ENCODE measurements around the gene ST8SIA4.
"Not testable (repeated sequence)": the region's sequence is repeated elsewhere in the genome, so short reads cannot be mapped to it uniquely, and the experiment has no call there.

The ST8SIA4 gene

GRCh38 chr5:100827481-100827889 lies 75.6 kb downstream of the ST8SIA4 start:
- DNase-seq: no peak

DNA sequence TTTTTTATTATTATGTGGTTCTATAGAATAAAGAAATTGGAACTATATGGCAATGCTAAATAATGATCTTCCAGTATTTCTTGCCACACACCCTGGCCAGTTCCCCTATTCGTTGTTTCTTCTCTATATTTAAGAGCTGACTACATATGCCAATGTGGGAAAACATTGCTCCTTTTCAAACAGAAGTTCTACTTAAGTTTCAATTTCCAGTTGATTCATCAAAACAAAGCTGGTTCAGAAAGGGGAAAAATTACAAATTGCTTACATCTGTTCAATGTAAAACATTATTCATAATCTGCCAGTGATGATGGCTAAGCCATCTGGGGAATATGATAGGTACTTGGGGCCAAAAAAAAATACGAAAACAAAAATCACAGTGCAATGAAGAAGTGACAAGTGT lies 76.9 kb downstream of the ST8SIA4 start:
- no peak for DNase-seq

DNA sequence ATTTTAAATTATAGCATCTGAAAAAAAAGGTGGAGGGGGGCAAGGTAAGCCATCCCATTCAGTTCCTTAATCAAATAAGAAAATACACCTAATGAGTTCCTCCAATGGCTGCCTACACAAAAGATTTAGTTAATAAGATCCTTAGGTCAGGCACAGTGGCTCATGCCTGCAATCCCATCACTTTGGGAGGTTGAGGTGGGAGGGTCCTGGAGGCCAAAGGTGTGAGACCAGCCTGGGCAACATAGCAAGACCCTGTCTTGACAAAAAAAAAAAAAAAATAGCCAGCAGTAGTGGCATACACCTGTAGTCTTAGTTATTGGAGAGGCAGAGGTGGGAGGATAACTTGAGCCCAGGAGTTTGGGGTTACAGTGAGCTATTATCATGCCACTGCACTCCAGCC lies 78.4 kb downstream of the ST8SIA4 start:
- DNase-seq: no peak

- no peak for DNase-seq
These were observed 79.3 kb downstream of the ST8SIA4 start for GRCh38 chr5:100823812-100824211.

GRCh38 chr5:100821751-100822150 lies 81.3 kb downstream of the ST8SIA4 start:
- DNase-seq: no peak

GRCh38 chr5:100818340-100818739 lies 84.7 kb downstream of the ST8SIA4 start:
- DNase-seq: no peak

DNA sequence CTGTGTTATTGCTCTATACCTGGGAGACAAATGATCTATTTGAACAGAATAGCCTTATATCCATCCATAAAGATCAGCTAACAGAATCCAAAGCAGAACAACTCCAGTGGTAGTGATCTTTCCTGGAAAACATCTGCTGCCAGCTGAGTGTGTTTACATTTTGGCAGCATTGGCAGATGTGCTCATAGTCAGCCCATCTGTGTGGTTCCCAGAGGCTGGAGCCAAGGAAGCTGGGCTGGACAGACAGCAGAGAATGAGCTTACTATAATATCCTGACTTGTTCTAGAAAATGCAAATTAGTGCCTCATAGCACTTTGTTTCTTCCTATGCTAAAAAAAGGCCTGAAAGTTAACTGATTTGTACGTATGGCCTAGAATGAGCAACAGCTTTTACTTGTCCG lies 99.7 kb downstream of the ST8SIA4 start:
- no peak for DNase-seq

DNA sequence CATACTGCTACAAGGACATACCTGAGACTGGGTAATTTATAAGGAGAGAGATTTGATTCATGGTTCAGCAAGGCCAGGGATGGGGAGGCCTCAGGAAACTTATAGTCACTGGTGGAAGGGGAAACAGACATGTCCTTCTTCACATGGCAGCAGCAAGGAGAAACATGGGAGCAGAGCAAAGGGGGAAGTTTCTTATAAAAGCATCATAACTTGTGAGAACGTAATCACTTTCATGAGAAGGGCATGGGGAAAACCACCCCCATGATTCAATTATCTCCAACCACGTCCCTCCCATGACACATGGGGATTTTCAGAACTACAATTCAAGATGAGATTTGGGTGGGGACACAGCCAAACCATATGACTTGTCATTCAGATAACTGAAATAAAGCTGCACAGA lies 100.9 kb downstream of the ST8SIA4 start:
- DNase-seq: no peak

DNA sequence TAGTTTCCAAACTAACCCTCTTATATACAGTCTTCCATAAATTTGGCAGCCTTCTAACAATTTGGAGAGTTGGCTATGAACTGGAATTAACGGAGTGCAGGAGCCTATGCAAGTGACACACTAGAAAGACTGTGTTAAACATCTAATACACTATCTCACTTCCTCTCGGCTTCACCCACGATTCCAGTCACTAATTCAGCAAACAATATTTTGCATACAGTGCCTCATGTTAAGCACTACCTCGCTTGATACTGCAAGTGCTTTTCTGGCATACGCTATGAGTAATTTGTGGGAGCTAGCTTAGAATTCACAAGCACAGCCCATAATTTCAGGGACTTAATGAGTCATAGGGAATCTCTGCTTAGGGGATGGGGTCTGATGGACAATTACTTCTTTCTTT lies 102.5 kb downstream of the ST8SIA4 start:
- DNase-seq: no peak

- DNase-seq: no peak
These were observed 103.9 kb downstream of the ST8SIA4 start for GRCh38 chr5:100799166-100799565.

DNA sequence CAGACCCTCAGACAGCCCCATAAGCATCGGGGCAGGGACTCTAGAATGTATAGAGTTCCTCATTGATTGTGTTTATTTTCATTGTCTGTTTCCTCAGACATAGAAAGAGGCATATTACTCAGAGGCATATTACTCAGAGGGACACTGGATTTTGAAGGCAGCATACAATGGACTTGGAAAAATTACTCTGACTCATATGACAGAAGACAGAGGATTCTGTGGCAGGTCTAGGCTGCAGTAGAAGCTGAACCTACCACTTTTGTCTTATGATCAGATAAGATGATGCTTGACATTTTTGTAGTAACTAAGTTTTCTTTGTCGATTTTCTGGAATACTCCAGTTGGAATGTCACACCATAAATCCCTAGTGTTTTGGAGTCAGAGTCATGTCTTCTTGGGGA lies 105.2 kb downstream of the ST8SIA4 start:
- no peak for DNase-seq

GRCh38 chr5:100796851-100797250 lies 106.2 kb downstream of the ST8SIA4 start:
- DNase-seq: no peak

- no peak for DNase-seq
These were observed 108.2 kb downstream of the ST8SIA4 start for GRCh38 chr5:100794844-100795243.

DNA sequence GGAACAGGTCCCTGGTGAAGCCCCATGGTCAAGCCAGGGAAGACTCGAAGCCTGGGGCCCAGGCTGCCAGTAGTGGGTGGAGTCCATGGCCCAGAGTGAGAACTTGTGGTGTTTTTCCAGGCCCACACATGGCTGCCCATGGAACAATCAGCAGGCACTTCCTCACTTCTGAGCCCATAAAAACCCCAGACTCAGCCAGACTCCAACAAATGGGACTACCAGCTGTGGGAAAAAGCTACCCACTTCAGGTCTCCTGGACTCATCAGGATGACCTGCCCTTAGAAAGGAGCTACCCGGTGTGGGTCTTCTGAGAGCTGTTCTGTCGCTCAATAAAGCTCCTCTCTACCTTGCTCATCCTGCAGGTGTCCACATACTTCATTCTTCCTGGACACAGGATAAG lies 108.9 kb downstream of the ST8SIA4 start:
- DNase-seq: no peak

- DNase-seq: no peak
These were observed 110.3 kb downstream of the ST8SIA4 start for GRCh38 chr5:100792781-100793180.

DNA sequence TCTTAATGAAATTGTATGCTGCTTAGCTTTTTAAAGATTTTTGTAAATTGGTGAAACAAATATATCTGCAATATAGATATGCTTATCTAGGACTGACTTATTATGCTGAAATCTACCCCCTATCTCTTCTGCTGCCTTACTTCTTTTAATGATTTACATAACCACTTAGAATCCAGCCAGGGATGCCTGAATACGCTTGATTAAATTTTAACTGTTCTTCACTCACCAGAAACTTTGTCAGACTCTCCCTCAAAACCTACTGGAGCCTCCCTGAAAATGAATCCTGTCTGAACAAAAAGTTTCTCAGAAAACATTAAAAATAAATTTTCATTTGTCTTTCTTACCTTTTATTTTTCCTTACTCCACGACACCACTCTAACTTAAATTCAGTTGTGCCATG lies 111.7 kb downstream of the ST8SIA4 start:
- no peak for DNase-seq

DNA sequence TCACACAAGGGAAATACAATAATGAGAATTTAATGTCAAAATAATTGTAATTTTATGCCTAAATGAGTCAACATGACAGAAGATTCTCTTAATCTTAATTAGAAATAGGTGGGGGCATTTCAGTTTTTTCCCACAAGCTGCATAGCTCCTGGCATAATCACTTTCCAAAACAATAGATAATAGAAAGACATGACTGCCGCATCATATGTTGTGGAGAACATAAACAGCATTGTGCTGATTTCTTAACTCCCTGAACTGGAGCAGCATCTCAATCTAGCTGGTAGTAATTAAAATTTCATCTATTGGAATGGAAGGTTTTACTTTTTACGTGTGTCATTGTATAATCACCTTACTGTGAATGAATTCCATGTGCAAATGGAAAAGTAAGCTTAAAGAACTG lies 112.1 kb downstream of the ST8SIA4 start:
- no peak for DNase-seq

- DNase-seq: no peak
These were observed 112.9 kb downstream of the ST8SIA4 start for GRCh38 chr5:100790170-100790665.

DNA sequence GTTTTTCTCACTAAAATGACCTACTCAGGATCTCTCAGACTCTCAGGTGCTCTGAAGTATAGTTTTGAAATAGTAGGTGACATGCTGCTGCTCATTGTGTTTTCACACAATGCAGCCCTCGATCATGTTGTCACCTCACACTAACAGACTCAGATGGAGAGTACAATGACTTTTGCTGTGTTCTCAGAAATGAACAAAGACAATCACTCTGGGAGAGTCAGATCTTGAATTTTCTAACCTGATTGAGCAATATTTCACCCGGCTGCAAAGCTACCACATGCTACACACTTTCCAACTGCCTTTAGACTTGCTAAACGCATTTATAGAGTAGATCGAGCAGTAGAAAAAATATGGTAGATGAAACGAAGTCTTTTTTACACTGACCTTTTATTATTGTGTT lies 113.4 kb downstream of the ST8SIA4 start:
- DNase-seq: no peak

DNA sequence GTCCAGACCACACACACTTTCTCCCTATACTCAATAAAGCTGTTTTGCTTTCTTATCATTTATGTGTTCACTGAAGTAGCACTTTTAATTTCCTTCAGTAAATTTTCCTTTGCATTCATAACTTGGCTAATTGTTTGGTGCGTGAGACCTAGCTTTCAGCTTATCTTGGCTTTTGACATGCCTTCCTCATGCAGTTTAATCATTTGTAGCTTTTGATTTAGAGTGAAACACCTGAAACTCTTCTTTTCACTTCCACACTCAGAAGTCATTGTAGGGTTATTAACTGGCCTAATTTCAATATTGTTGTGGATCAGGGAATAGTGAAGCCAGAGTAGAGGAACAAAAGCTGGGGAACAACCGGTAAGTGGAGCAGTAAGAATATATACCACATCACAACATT lies 114.7 kb downstream of the ST8SIA4 start:
- no peak for DNase-seq

DNA sequence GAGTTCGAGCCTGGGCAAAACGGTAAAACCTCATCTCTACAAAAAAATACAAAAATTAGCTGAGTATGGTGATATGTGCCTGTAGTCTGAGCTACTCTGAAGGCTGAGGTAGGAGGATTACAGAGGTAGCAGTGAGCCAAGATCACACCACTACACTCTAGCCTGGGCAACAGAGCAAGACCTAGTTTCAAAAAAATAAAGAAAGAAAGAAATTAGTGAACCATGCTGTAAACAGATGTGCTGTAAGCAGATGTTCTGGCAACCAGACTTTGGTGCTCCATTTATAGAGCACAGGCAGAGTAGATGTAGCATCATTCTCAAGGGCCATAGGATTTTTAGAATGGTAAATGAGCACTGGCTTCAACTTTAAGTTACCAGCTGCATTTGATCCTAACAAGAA lies 115.4 kb downstream of the ST8SIA4 start:
- no peak for DNase-seq

DNA sequence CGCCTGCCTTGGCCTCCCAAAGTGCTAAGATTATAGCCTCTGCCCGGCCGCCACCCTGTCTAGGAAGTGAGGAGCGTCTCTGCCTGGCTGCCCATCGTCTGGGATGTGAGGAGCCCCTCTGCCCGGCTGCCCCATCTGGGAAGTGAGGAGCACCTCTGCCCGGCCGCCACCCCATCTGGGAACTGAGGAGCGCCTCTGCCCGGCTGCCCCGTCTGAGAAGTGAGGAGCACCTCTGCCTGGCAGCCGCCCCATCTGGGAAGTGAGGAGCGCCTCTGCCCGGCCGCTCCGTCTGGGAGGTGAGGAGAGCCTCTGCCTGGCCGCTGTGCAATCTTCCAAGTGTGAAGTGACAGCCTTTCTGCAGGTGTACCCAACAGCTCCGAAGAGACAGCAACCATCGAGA lies 117.5 kb downstream of the ST8SIA4 start:
- DNase-seq: not testable (repeated sequence)

- no peak for DNase-seq
These were observed 122.7 kb downstream of the ST8SIA4 start for GRCh38 chr5:100780376-100780870.

GRCh38 chr5:100779669-100780375 lies 123.3 kb downstream of the ST8SIA4 start:
- DNase-seq: no peak

DNA sequence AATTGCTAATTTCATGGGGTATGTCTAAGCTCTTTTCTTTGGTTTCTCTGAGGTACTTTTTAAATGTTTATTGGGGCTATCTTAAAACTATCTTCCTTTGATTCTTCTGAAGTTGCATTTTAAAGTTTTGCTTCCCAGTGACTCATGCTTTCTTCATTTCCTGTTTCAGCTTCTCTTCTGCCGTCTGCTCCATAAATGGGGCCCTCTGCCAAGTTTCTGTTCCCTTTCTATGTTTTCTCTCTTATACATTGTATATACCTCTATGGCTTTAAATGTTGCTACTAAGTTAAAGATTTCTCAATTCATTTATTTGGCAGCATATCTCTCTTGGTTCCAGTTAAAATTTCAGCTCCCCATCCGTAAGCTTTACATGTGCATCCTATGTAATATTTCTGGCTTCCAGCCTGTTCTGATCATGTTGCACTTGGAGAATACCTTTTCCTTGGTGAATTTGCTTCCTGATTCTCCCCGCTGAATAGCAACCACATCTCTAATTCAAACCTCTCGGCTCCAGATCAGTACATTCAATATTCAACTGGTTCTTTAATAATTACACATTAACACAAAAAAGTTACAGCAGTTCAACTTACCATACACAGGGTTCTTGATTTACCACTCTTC lies 125.3 kb downstream of the ST8SIA4 start:
- DNase-seq: no peak
